WI38 (cell line): Measurements from ENCODE around the gene TTC38.

ENCODE experiments used
- H3K4me3 ChIP-seq: 2 replicates; pipeline ENCODE4 v1.5.1; 2011; ENCODE audit warnings: low read depth, mild to moderate bottlenecking, control low read depth, low read length
- TF ChIP-seq, protein P1 (sequence below): IDR thresholded peaks from 2 replicates; pipeline ENCODE4 v1.5.1; 2012; ENCODE audit warnings: low read depth, mild to moderate bottlenecking, control low read depth, low read length

TTC38 gene

DNA sequence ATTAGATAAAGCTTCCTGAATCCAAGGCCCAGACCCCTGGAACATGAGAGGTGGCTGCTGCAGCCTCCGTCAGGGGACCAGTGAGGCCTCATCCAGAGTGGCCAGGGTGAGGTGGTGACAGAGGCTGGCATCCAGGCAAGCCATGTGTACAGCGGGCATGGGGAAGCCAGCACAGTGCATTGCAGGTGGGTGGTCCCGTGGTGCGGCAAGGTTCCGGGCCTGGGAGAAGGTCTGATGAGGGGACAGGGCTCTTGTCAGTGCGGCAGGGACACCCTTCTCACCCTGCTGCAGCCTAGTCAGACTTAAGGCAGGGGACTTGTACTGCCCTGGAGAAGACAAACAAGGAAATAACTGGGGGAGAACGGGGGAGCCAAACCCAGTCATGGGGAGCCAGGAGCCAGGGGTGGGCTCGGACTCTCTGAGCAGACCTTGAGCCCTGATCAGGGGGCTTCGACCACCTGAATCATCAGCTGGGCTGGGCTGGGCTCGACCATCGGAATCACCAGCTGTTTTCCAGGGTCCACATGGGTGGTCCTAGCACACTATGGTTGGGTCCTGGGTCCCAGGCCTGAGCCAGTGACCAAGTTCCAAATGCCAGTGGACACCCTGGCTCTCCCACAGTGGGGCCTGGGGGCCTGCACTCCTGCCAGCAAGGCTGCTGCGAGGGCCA is 5.1 kb downstream of the TTC38 start:
- TF ChIP-seq, protein P1, sequence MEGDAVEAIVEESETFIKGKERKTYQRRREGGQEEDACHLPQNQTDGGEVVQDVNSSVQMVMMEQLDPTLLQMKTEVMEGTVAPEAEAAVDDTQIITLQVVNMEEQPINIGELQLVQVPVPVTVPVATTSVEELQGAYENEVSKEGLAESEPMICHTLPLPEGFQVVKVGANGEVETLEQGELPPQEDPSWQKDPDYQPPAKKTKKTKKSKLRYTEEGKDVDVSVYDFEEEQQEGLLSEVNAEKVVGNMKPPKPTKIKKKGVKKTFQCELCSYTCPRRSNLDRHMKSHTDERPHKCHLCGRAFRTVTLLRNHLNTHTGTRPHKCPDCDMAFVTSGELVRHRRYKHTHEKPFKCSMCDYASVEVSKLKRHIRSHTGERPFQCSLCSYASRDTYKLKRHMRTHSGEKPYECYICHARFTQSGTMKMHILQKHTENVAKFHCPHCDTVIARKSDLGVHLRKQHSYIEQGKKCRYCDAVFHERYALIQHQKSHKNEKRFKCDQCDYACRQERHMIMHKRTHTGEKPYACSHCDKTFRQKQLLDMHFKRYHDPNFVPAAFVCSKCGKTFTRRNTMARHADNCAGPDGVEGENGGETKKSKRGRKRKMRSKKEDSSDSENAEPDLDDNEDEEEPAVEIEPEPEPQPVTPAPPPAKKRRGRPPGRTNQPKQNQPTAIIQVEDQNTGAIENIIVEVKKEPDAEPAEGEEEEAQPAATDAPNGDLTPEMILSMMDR = no peak
- no peak overlapping the region for H3K4me3 ChIP-seq

DNA sequence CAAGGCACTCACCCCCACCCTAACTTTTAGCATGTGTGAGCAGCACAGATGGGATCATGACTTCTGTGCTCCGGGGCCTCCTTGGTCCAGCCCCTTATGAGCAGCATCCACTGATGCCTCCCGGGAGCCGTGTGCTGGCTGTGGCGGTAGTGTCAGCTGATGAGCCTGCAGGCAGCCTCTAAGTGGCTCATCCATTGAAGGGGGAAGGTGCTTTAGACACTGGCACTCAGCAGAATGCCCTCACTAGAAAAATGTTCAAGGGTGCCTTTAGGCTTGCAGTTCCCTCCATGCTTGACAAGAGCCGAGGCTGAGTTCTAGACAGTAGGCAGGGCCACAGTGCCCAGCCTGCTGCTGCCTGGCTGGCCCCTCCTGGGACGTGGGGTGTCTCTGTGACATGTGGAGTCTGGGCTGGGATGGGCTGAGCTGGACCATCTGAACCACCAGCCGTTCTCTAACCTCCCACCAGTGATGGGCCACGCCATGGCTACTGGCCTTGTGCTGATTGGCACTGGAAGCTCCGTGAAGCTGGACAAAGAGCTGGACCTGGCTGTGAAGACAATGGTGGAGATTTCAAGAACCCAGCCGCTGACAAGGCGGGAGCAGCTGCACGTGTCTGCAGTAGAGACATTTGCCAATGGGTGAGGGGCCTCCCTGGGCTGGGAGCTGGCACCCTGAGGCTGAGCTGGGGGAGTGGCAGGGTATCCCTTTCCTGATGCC is 5.8 kb downstream of the TTC38 start:
- TF ChIP-seq, protein P1 = no peak

DNA sequence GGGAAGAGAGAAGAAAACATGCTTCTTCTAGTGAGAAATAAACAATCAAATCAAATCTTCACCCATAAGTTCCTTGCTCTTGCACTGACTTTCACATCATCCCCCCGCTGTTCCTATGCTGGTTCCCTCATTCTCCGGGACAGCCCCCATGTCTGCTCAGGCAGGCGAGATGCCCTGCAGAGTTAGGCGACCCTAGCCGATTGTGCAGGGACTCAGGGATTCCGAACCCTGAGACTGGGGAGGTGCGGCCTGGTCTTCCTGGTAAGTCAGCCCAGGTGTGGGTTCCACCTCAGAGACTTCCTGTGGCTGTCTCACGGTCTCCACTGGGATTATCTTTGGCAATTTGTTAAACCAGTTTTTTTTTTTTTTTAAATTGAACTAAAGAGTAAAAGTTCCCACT is 6.6 kb downstream of the TTC38 start:
- H3K4me3 ChIP-seq = no peak overlapping the region
- TF ChIP-seq, protein P1 = no peak

More for the DNA sequence above, 5.8 kb downstream of the TTC38 start:
- no peak overlapping the region for H3K4me3 ChIP-seq

DNA sequence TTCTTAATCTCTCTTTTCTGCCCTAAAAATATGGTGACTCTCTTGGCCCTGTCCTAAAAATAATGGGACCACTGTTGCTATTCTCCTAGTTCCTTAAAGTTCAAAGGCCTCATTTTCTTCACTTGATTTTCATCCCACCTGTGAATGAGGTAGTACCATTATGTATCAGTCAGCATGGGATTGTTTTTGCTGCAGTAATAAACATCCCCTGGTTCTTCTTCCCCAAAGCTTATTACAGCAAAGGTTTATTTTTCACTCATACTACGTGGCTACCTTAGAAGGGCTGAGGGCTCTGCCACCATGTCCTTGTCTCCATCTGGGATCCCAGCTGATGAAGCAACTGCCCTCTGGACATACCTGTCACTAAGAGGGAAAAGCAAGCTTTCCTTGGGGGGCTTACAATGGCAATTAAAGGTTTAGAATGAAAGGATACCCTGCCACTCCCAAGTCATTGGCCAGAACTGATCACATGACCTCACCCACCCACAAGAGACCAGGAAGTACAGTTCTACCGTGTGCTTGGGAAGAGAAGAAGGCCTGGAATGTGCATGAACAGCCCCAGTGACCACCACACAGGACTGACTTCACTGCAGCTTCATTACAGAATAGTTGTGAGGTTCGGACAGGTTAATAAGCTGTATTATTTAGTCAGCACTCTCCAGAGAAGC is 7.8 kb downstream of the TTC38 start:
- TF ChIP-seq, protein P1 = no peak
- no peak overlapping the region for H3K4me3 ChIP-seq

DNA sequence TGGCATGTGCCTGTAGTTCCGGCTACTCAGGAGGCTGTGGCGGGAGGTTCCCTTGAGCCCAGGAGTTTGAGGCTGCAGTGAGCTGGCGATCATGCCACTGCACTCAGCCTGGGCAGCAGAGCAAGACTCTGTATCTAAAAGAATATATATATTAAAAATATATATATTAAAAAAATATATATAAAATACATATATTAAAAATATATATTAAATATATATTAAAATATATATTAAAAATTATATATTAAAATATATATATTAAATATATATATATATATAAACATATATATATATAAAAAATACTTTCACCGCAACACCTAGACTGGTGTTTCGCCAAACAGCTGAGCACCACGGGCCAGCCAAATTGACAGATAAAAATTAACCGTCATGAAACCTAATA is 8.8 kb downstream of the TTC38 start:
- TF ChIP-seq, protein P1 = no peak
- H3K4me3 ChIP-seq = no peak overlapping the region

DNA sequence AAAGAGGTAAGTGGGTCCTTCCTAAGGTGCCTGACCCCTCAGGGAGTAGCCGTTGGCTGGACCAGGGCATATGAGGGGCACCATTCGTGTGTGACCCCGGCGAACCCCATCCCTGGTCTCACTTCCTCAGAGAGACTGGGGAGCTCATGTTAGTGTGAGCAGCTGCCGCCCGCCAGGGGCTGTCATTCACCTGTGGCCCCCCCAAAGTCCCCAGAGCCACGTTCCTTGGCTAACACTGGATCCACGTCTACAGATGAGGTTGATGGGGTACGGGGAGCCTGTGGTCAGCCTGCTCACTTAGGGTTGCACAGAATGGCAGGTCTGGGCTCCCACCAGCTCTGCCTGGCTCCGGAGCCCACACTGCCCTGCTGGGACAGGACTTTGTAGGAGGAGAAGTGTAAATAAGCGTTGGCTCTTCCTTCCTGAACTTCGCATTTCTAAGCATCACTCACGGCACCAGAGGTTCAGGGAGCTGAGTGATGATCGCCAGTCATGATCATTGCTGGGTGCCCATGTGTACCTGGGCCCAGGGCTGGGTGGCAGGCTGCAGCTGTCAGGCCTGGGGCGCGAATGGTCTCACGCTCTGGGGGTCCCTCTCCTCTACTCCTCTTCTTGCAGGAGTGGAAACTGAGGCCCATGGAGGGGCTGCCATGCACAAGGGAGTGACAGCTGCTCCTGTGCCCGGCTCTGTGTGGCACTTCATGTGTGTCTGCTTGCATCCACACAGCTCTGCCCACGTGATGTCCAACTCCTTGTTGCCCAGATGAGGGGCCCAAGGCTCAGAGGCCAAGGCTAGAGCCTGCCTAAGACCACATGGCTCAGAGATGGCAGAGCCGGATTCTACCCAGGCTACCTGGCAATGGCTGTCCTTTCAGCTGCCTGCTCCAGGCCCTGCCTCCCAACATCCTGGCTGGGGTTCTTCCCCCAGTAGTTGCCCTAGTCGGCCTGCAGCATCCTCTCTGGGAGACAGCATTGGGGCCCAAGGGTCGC is 11.1 kb downstream of the TTC38 start:
- TF ChIP-seq, protein P1 = no peak
- H3K4me3 ChIP-seq = no peak overlapping the region
